ENCODE data around the gene LANCL2.
"Not testable (repeated sequence)": the region's sequence is repeated elsewhere in the genome, so short reads cannot be mapped to it uniquely, and the experiment has no call there.

The LANCL2 gene

GRCh38 chr7:55438757-55439525, 73.8 kb downstream of the LANCL2 start:
- no peak for DNase-seq

- DNase-seq, result no peak
Measured at GRCh38 chr7:55439627-55440026, 74.5 kb downstream of the LANCL2 start.

GRCh38 chr7:55440040-55440690, 75.0 kb downstream of the LANCL2 start:
- peak in 1 of 2 donors; percentile 35 for DNase-seq

GRCh38 chr7:55441002-55441401, 75.9 kb downstream of the LANCL2 start:
- no peak for DNase-seq

- DNase-seq, result no peak
Measured at GRCh38 chr7:55441774-55442522, 76.8 kb downstream of the LANCL2 start.

GRCh38 chr7:55444786-55445185, 79.6 kb downstream of the LANCL2 start:
- no peak for DNase-seq

- no peak for DNase-seq
Measured at GRCh38 chr7:55448526-55448925, 83.4 kb downstream of the LANCL2 start.

GRCh38 chr7:55449205-55449991, 84.3 kb downstream of the LANCL2 start:
- no peak for DNase-seq

GRCh38 chr7:55449992-55450535, 84.9 kb downstream of the LANCL2 start:
- no peak for DNase-seq

- DNase-seq, result no peak
Measured at GRCh38 chr7:55452971-55453370, 87.8 kb downstream of the LANCL2 start.

GRCh38 chr7:55457801-55458200, 92.7 kb downstream of the LANCL2 start:
- DNase-seq, result no peak

- no peak for DNase-seq
Measured at GRCh38 chr7:55458351-55458750, 93.2 kb downstream of the LANCL2 start.

GRCh38 chr7:55463686-55464262, 98.6 kb downstream of the LANCL2 start:
- no peak for DNase-seq

- no peak for DNase-seq
Measured at GRCh38 chr7:55464422-55464821, 99.3 kb downstream of the LANCL2 start.

- DNase-seq, result no peak
Measured at GRCh38 chr7:55465691-55466090, 100.6 kb downstream of the LANCL2 start.

GRCh38 chr7:55467047-55467593, 102.0 kb downstream of the LANCL2 start:
- DNase-seq, result no peak

GRCh38 chr7:55468495-55468894, 103.4 kb downstream of the LANCL2 start:
- no peak for DNase-seq

- no peak for DNase-seq
Measured at GRCh38 chr7:55469271-55469681, 104.1 kb downstream of the LANCL2 start.

GRCh38 chr7:55469721-55470120, 104.6 kb downstream of the LANCL2 start:
- no peak for DNase-seq

GRCh38 chr7:55470261-55470660, 105.1 kb downstream of the LANCL2 start:
- DNase-seq, result no peak

GRCh38 chr7:55471594-55471993, 106.5 kb downstream of the LANCL2 start:
- not testable (repeated sequence) for DNase-seq

- not testable (repeated sequence) for DNase-seq
Measured at GRCh38 chr7:55472406-55472805, 107.3 kb downstream of the LANCL2 start.
